ENCODE results near the gene PLA2R1.
A peak's percentile ranks its signal among the peaks of the same experiment; 100 is the strongest.

Gene PLA2R1

DNA sequence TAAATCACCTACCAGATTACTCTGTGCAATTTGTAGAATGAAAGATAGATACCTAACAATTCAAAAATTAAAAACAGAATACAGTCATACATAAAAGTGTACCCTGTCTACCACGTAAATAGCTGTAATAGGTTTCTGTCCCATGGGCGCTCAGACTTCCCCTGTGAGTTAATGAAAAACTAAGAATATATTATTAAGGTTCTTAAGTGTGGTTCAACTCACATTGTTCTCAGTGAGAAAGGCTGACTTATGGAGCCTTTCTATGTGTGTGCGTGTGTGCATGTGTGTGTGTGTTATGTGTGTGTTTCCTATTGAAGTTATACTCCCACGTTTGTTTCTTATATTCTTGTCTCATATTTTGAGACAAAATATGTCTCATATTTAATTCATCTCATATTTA is 149.8 kb downstream of the PLA2R1 start:
- CTCF ChIA-PET: interaction anchor here (18.2 kb wide), 1 partner anchor 8 kb away, joined by 279 read pairs; no protein-coding TSS in a partner anchor

DNA sequence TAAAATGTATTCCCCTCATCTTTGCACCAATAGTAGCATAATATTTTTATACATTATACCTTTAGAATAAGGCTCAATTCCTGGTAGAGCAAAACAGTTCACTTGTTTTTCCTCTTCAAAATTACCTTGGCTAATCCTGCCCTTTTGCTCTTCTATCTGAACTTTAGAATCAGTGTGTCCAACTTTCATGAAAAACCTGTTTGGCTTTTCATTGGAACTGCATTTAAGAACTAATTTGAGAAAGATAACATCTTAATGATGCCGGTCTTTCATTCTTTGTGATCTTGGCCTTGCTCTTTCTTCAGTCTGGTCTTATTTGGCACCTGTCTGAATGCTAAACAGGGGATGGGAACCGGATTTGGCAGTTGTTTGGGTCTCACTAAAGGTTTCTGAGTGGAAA is 151.5 kb downstream of the PLA2R1 start:
- ChIA-PET CTCF (interaction anchor here (1.1 to 18.2 kb wide), 2 partner anchors 10 kb away, joined by 3 to 279 read pairs; no protein-coding TSS in a partner anchor), POLR2A (no interaction called here)
- TF ChIP-seq CTCF (IDR thresholded peaks at IDR 0.05; ENCODE audit: control extremely low read depth, extremely low read depth, low read depth, missing control alignments): no peak
- DNase-seq (ENCODE audit: extremely low spot score): no peak

More for the DNA sequence above, 149.8 kb downstream of the PLA2R1 start:
- DNase-seq (ENCODE audit: extremely low spot score): no peak
- POLR2A ChIA-PET: no interaction called here
- no peak for TF ChIP-seq CTCF (IDR thresholded peaks at IDR 0.05; ENCODE audit: control extremely low read depth, extremely low read depth, low read depth, missing control alignments)

GRCh38 chr2:159908623-159909022 is 153.8 kb downstream of the PLA2R1 start:
- ChIA-PET POLR2A (no interaction called here), CTCF (interaction anchor here (0.6 to 18.2 kb wide), 4 partner anchors 8 to 59 kb away, joined by 3 to 279 read pairs (median 4); no protein-coding TSS in a partner anchor)
- DNase-seq (ENCODE audit: extremely low spot score): no peak
- no peak for TF ChIP-seq CTCF (IDR thresholded peaks at IDR 0.05; ENCODE audit: control extremely low read depth, extremely low read depth, low read depth, missing control alignments)

DNA sequence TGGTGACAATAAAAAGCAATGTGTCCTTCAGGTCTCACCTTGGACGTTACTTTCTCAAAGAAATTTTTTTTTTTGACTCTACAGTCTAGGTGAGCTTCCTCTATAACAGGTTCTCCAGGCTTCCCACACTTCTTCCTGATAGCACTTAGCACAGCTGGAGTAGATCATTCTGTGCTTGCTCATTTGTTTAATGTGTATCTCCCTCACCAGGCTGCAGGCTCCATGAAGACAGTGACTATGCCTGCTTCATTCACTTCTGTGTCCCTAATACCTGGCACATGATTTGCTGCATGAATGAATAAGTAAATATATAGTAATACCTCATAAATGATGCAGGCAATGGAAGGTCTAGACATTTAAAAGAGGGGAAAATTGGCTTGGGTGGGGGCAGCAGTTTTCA is 154.5 kb downstream of the PLA2R1 start:
- no peak for DNase-seq (ENCODE audit: extremely low spot score)
- POLR2A ChIA-PET: no interaction called here
- TF ChIP-seq CTCF (IDR thresholded peaks at IDR 0.05; ENCODE audit: control extremely low read depth, extremely low read depth, low read depth, missing control alignments): no peak
- CTCF ChIA-PET: interaction anchor here (0.9 to 18.2 kb wide), 4 partner anchors 13 to 25 kb away, joined by 3 to 279 read pairs (median 5); no protein-coding TSS in a partner anchor

DNA sequence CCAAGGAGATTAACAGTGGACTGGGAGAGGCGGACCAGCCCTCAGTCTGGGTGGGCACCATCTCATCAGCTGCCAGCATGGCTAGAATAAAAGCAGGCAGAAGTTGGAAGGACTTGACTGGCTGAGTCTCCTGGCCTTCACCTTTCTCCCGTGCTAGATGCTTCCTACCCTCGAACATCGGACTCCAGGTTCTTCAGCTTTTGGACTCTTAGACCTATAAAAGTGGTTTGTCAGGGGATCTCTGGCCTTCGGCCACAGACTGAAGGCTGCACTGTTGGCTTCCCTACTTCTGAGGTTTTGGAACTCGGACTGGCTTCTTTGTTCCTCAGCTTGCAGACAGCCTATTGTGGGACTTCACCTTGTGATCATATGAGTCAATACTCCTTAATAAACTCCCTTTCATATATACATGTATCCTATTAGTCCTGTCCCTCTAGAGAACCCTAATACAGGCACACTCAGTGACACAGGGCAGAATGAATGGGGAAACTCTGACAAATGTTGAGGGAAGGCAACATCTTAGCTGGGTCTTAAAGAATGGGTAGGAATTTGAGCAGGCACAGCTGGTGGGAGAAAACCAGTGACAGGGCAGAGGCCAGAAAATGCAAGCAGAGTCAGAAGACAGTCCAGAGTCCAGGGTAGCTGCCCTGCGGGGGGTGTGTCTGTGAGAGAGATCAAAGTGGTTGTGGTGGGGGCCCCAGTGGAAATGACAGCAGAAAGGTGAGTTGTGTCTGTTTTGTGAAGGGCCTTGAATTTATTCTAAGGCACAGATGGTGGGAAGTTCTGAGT is 156.3 kb downstream of the PLA2R1 start:
- ChIA-PET POLR2A (no interaction called here), CTCF (interaction anchor here (1.5 to 18.2 kb wide), 4 partner anchors 11 to 33 kb away, joined by 4 to 279 read pairs (median 5); no protein-coding TSS in a partner anchor)
- TF ChIP-seq CTCF (IDR thresholded peaks at IDR 0.05; ENCODE audit: control extremely low read depth, extremely low read depth, low read depth, missing control alignments): no peak
- DNase-seq (ENCODE audit: extremely low spot score): no peak

DNA sequence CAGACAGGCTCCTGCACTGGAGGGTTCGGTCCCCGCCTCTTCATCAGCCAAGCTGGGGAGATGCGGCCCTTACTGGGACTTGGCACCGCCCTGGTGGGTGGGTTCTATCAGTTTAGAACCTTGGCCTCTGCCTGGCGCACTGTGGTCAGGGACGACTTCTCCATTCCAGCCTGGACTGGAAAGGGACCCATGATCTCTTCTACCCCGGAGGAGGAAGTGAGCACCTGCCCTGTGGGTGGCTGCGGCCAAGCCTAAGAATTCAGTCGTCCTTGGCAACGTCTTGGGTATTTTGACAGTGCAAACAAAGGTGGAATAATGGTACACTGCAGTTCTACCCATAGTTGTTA is 157.5 kb downstream of the PLA2R1 start:
- CTCF ChIA-PET: interaction anchor here (1.0 to 18.2 kb wide), 8 partner anchors 10 to 63 kb away, joined by 3 to 279 read pairs (median 4); no protein-coding TSS in a partner anchor
- POLR2A ChIA-PET: interaction anchor here (0.5 to 2.6 kb wide), 7 partner anchors 10 to 111 kb away, joined by 3 to 14 read pairs (median 4); no protein-coding TSS in a partner anchor
- peak; percentile 64 for DNase-seq (ENCODE audit: extremely low spot score)
- TF ChIP-seq CTCF (IDR thresholded peaks at IDR 0.05; ENCODE audit: control extremely low read depth, extremely low read depth, low read depth, missing control alignments): no peak
